ENCODE results near the gene CYTH2. TPM values are rescaled to one million over a fixed set of nuclear protein-coding genes. Genes with fewer than 3 reads are reported as not detected.

Gene CYTH2
- total RNA-seq, 4 donors from 2014 or later = 91.6 to 232 (median 139) TPM

DNA sequence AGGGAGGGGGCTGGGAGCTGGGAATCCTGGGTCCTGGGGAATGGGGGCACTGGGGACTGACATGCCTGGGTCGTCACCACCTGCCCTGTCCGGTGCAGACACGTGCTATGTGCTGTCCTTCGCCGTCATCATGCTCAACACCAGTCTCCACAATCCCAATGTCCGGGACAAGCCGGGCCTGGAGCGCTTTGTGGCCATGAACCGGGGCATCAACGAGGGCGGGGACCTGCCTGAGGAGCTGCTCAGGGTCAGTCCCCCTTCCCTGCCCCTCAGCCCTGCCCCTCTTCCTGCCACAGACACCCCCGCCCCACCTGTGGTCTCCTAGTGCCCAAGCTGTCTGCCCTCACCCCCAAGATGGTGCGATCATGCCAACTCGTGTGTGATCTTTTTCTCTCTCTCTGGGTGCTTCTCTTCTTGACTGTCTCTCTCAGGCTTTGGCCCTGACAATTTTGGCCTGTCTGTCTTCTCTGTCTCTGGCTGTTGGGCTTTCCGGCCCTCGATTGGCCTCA lies 5.0 kb downstream of the CYTH2 start:
- peaks cover 72% of the 10 kb centered on the region in 2 donors for H3K36me3 ChIP-seq
- 90 to 96% methylated on average over 7 to 12 of the region's 16 CpGs for WGBS, 2 donors
- no peak for DNase-seq

DNA sequence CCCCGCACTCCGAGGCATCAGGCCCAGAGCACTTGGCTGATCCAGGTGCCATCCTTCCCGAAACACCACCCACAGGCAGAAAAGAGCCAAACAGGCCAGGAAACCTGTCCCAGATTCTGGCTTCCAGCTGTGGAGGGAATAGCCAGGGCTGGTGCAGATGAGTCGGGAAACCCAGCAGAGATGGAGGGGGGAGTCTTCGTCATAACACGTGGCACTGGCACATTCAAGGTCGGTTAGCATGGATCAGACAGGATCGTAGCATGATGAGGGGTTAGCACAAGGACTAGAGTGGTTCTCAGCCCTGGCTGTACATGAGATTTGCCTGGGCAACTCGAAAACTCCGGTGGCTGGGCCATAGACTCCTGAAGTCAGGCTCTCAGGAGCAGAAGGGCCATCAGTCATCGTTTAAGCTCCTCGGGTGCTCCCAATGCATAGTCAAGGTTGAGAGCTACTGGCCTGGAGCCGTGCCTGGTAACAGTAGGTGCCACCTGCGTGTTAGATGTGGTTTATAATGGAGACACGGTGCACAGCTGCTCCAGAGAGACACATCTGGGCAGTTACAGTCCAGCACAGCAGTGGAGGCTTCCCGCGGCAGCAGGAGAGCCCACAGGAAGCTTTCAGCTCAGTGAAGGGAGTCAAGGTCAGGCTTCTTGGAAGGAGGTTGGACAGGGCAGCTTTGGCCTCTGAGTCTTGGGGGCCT lies 6.3 kb downstream of the CYTH2 start:
- no peaks in the 10 kb centered on the region for H3K9me3 ChIP-seq
- no peaks in the 10 kb centered on the region for H3K27me3 ChIP-seq
- H3K4me1 ChIP-seq = peaks cover 28 to 38% of the 10 kb centered on the region in 2 donors
- H3K36me3 ChIP-seq = peaks cover 72 to 76% of the 10 kb centered on the region in 2 donors
- WGBS, 2 donors = 90 to 96% methylated on average over 15 to 16 of the region's 17 CpGs
- intact Hi-C loops (cut with DNase I) = no loop called here
- no peak for DNase-seq
- peak overlapping the region in 2 of 3 donors; percentile 21 to 24 for H3K27ac ChIP-seq
- no peak overlapping the region for H3K4me3 ChIP-seq (replicated peaks in 1 of 3)
- TF ChIP-seq, protein P1, sequence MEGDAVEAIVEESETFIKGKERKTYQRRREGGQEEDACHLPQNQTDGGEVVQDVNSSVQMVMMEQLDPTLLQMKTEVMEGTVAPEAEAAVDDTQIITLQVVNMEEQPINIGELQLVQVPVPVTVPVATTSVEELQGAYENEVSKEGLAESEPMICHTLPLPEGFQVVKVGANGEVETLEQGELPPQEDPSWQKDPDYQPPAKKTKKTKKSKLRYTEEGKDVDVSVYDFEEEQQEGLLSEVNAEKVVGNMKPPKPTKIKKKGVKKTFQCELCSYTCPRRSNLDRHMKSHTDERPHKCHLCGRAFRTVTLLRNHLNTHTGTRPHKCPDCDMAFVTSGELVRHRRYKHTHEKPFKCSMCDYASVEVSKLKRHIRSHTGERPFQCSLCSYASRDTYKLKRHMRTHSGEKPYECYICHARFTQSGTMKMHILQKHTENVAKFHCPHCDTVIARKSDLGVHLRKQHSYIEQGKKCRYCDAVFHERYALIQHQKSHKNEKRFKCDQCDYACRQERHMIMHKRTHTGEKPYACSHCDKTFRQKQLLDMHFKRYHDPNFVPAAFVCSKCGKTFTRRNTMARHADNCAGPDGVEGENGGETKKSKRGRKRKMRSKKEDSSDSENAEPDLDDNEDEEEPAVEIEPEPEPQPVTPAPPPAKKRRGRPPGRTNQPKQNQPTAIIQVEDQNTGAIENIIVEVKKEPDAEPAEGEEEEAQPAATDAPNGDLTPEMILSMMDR (IDR thresholded peaks at IDR 0.05) = no peak
- TF ChIP-seq POLR2A (IDR thresholded peaks at IDR 0.05) = no peak

More for the DNA sequence above, 5.0 kb downstream of the CYTH2 start:
- H3K4me3 ChIP-seq (replicated peaks in 1 of 3) = no peak overlapping the region
- H3K9me3 ChIP-seq = no peaks in the 10 kb centered on the region
- intact Hi-C loops (cut with DNase I) = no loop called here
- peaks cover 36 to 46% of the 10 kb centered on the region in 2 donors for H3K4me1 ChIP-seq
- no peak for TF ChIP-seq POLR2A (IDR thresholded peaks at IDR 0.05)
- TF ChIP-seq, protein P1 (IDR thresholded peaks at IDR 0.05) = no peak
- H3K27ac ChIP-seq = peak overlapping the region; percentile 68 to 71 (median 69)
- H3K27me3 ChIP-seq = no peaks in the 10 kb centered on the region

DNA sequence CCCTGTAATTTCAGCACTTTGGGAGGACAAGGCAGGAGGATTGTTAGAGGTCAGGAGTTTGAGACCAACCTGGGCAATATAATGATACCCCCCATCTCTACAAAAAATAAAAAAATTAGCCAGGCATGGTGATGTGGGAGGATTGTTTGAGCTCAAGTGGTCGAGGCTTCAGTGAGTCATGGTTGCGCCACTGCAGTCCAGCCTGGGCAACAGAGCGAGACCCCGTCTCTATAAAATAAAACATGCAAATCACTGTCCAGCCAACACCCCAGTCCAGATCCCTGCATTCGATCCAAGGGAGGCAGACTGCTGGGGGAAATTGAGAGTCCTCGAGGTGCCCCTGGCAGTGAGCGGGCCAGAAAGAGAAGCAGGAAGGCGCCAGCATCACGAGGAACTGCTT lies 7.0 kb downstream of the CYTH2 start:
- Histone ChIP-seq H3K4me3 (replicated peaks in 1 of 3) (no peak overlapping the region), H3K27ac (peak overlapping the region in 2 of 3 donors; percentile 21 to 24), H3K9me3 (no peaks in the 10 kb centered on the region), H3K36me3 (peaks cover 66 to 69% of the 10 kb centered on the region in 2 donors), H3K27me3 (no peaks in the 10 kb centered on the region), H3K4me1 (peaks cover 27 to 35% of the 10 kb centered on the region in 2 donors)
- 84 to 89% methylated on average over 9 of the region's 9 CpGs for WGBS, 2 donors
- DNase-seq = no peak
- intact Hi-C loops (cut with DNase I) = no loop called here
- TF ChIP-seq, protein P1 (IDR thresholded peaks at IDR 0.05) = no peak
- no peak for TF ChIP-seq POLR2A (IDR thresholded peaks at IDR 0.05)

DNA sequence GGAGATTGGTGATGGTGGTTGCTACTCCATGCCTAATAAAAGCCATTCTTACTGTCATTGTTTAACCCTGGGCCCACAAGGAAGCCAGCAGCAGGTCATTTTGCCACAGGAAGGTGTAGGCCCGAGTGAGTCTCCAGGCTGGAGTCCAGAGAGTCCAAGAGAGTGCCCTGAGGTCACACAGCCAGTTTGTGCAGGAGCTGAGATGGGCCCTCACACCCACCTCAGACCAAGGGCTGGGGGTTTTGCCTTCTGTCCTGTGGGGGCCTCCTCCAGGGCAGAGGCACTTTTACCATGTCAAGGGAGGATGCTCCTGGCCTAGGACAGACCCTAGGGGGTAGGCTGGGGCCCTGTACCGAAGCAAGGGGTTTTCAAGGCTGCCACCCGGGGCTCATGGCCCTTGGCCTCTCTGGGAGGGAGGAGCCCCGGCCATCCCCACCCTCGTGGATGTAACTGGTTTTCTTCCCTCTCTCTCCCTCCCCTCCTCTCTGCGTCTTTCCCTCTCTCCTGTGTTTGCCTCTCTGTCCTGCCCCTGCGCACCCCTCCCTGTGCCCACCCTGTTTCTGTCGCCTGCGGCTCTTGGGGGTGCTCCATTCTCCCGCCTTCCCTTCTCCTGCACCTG lies 8.0 kb downstream of the CYTH2 start:
- 83 to 87% methylated on average over 10 of the region's 10 CpGs for WGBS, 2 donors

More for the DNA sequence above, 8.0 kb downstream of the CYTH2 start:
- no peak for TF ChIP-seq POLR2A (IDR thresholded peaks at IDR 0.05)
- TF ChIP-seq, protein P1 (IDR thresholded peaks at IDR 0.05) = no peak
- peaks cover 56 to 59% of the 10 kb centered on the region in 2 donors for H3K36me3 ChIP-seq
- intact Hi-C loops (cut with DNase I) = no loop called here
- no peaks in the 10 kb centered on the region for H3K9me3 ChIP-seq
- no peak overlapping the region for H3K4me3 ChIP-seq (replicated peaks in 1 of 3)
- DNase-seq = no peak
- H3K27ac ChIP-seq = peak overlapping the region in 1 of 3 donors; percentile 23
- peaks cover 17 to 26% of the 10 kb centered on the region in 2 donors for H3K4me1 ChIP-seq
- H3K27me3 ChIP-seq = no peaks in the 10 kb centered on the region
